H9 (cell line): Measurements from ENCODE around the gene SYT2. TPM values are rescaled to one million over a fixed set of nuclear protein-coding genes. Genes with fewer than 3 reads are reported as not detected.

Experiments
- DNase-seq: peaks from one replicate; pipeline ENCODE4 v3.0.0-alpha.2; 2017
- H2AFZ ChIP-seq: one replicate; pipeline ENCODE4 v1.6.1; 2013; ENCODE audit warnings: mild to moderate bottlenecking, low read length, control low read depth, moderate library complexity
- H2AK5ac ChIP-seq: 2 replicates; pipeline ENCODE4 v1.6.1; 2013; ENCODE audit warnings: low read length, control low read depth, mixed read lengths; ENCODE audit not compliant: insufficient read length
- H2BK120ac ChIP-seq: one replicate; pipeline ENCODE4 v1.6.1; 2013; ENCODE audit warnings: low read depth, mild to moderate bottlenecking, low read length, control low read depth, inconsistent platforms; ENCODE audit not compliant: poor library complexity, severe bottlenecking
- H2BK12ac ChIP-seq: 2 replicates; pipeline ENCODE4 v1.6.1; 2013; ENCODE audit warnings: low read length, control low read depth, mixed read lengths, low read depth; ENCODE audit not compliant: insufficient read length
- H2BK15ac ChIP-seq: 2 replicates; pipeline ENCODE4 v1.6.1; 2013; ENCODE audit warnings: low read depth, low read length, control low read depth
- H2BK20ac ChIP-seq: one replicate; pipeline ENCODE4 v1.6.1; 2013; ENCODE audit warnings: low read depth, mild to moderate bottlenecking, low read length, control low read depth, inconsistent platforms; ENCODE audit not compliant: poor library complexity, severe bottlenecking
- H2BK5ac ChIP-seq: 2 replicates; pipeline ENCODE4 v1.6.1; 2013; ENCODE audit warnings: low read length, control low read depth, mixed read lengths; ENCODE audit not compliant: insufficient read length
- H3K14ac ChIP-seq: 2 replicates; pipeline ENCODE4 v1.6.1; 2013; ENCODE audit warnings: low read length, control low read depth; ENCODE audit not compliant: insufficient read depth
- H3K18ac ChIP-seq: 2 replicates; pipeline ENCODE4 v1.6.1; 2013; ENCODE audit warnings: low read depth, mild to moderate bottlenecking, mixed read lengths, low read length, control low read depth; ENCODE audit not compliant: insufficient read length
- H3K23ac ChIP-seq: 2 replicates; pipeline ENCODE4 v1.6.1; 2013; ENCODE audit warnings: low read length, control low read depth, mixed read lengths, low read depth; ENCODE audit not compliant: insufficient read length
- H3K23me2 ChIP-seq: 2 replicates; pipeline ENCODE4 v1.6.1; 2013; ENCODE audit warnings: low read depth, mild to moderate bottlenecking, mixed read lengths, low read length, control low read depth; ENCODE audit not compliant: insufficient read length, poor library complexity, severe bottlenecking
- H3K27ac ChIP-seq: 2 replicates; pipeline ENCODE4 v1.5.1; 2013; ENCODE audit warnings: low read length, control low read depth, mixed read lengths, low read depth; ENCODE audit not compliant: insufficient read length
- H3K27me3 ChIP-seq: 2 replicates; pipeline ENCODE4 v1.6.1; 2013; ENCODE audit warnings: low read length, control low read depth, inconsistent platforms; ENCODE audit not compliant: insufficient read depth
- H3K4ac ChIP-seq: 2 replicates; pipeline ENCODE4 v1.6.1; 2013; ENCODE audit warnings: low read depth, mild to moderate bottlenecking, control low read depth, inconsistent platforms, low read length, moderate library complexity
- H3K4me1 ChIP-seq: 2 replicates; pipeline ENCODE4 v1.6.1; 2013; ENCODE audit warnings: low read length, control low read depth, inconsistent platforms; ENCODE audit not compliant: insufficient read depth
- H3K4me2 ChIP-seq: 2 replicates; pipeline ENCODE4 v1.6.1; 2013; ENCODE audit warnings: low read length, control low read depth, mixed read lengths; ENCODE audit not compliant: insufficient read length, insufficient read depth
- H3K56ac ChIP-seq: 2 replicates; pipeline ENCODE4 v1.6.1; 2013; ENCODE audit warnings: low read depth, mild to moderate bottlenecking, mixed read lengths, low read length, control low read depth; ENCODE audit not compliant: insufficient read length
- H3K79me1 ChIP-seq: 2 replicates; pipeline ENCODE4 v1.6.1; 2013; ENCODE audit warnings: low read depth, mild to moderate bottlenecking, moderate library complexity, low read length, control low read depth, inconsistent platforms; ENCODE audit not compliant: insufficient read depth, poor library complexity, severe bottlenecking
- H3K79me2 ChIP-seq: 2 replicates; pipeline ENCODE4 v1.6.1; 2013; ENCODE audit warnings: low read length, control low read depth, inconsistent platforms; ENCODE audit not compliant: insufficient read depth
- H3K9ac ChIP-seq: 2 replicates; pipeline ENCODE4 v1.6.1; 2013; ENCODE audit warnings: low read length, control low read depth, mixed read lengths; ENCODE audit not compliant: insufficient read length; ENCODE audit errors: extremely low read depth
- H3K9me3 ChIP-seq: one replicate; pipeline ENCODE4 v1.6.1; 2013; ENCODE audit warnings: low read depth, low read length, inconsistent platforms; ENCODE audit not compliant: control insufficient read depth
- H3T11ph ChIP-seq: one replicate; pipeline ENCODE4 v1.6.1; 2013; ENCODE audit warnings: mild to moderate bottlenecking, low read length, control low read depth, inconsistent platforms
- H4K20me1 ChIP-seq: one replicate; pipeline ENCODE4 v1.6.1; 2013; ENCODE audit not compliant: control insufficient read depth, insufficient read length, insufficient read depth
- H4K5ac ChIP-seq: 2 replicates; pipeline ENCODE4 v1.6.1; 2013; ENCODE audit warnings: low read depth, mild to moderate bottlenecking, mixed read lengths, low read length, control low read depth; ENCODE audit not compliant: insufficient read length
- H4K8ac ChIP-seq: replicated peaks from 2 replicates; pipeline ENCODE4 v1.6.1; 2013; ENCODE audit warnings: low read length, control low read depth, mixed read lengths, low read depth; ENCODE audit not compliant: insufficient read length
- H4K91ac ChIP-seq: 2 replicates; pipeline ENCODE4 v1.6.1; 2013; ENCODE audit warnings: low read depth, mild to moderate bottlenecking, moderate library complexity, mixed read lengths, low read length, control low read depth; ENCODE audit not compliant: insufficient read length
- H3K27ac Mint-ChIP-seq, 3 experiments: 2 replicates in 2 of 3; 3 replicates in 1 of 3; pipeline ENCODE4 v1.8.0; 2020 to 2021; ENCODE audit warnings: mixed read lengths in 3 of 3, mild to moderate bottlenecking in 1 of 3, moderate library complexity in 1 of 3
- H3K27me3 Mint-ChIP-seq: 2 replicates; pipeline ENCODE4 v1.8.0; 2021; ENCODE audit warnings: low read depth, mild to moderate bottlenecking, moderate library complexity, mixed read lengths
- H3K36me3 Mint-ChIP-seq, 3 experiments: 2 replicates in 2 of 3; 3 replicates in 1 of 3; pipeline ENCODE4 v1.8.0; 2020 to 2021; ENCODE audit warnings: low read depth in 3 of 3, mixed read lengths in 3 of 3; ENCODE audit not compliant: insufficient read depth in 1 of 3
- H3K4me1 Mint-ChIP-seq, 2 experiments: 2 replicates each; pipeline ENCODE4 v1.8.0; 2020; ENCODE audit warnings: mixed read lengths in 2 of 2
- H3K4me3 Mint-ChIP-seq, 2 experiments: 2 replicates in 1 of 2; 3 replicates in 1 of 2; pipeline ENCODE4 v1.8.0; 2020 to 2021; ENCODE audit warnings: mild to moderate bottlenecking in 2 of 2, mixed read lengths in 2 of 2, moderate library complexity in 1 of 2
- H3K9me3 Mint-ChIP-seq, 2 experiments: 2 replicates in 1 of 2; 3 replicates in 1 of 2; pipeline ENCODE4 v1.8.0; 2020; ENCODE audit warnings: mild to moderate bottlenecking in 2 of 2, mixed read lengths in 2 of 2, moderate library complexity in 1 of 2
- WGBS: extraction: QIAGEN DNeasy Blood & Tissue Kit; methylation state at CpG from one replicate; pipeline ENCODE4 v1.1.7; 2013; ENCODE audit warnings: missing lambda C conversion rate, low lambda C conversion rate, mixed read lengths; ENCODE audit not compliant: insufficient read length; ENCODE audit errors: extremely low coverage; 5-methylcytosine and 5-hydroxymethylcytosine counted together
- total RNA-seq: library from RNA; stranded (reverse); gene quantifications from 2 replicates; pipeline ENCODE4 v1.2.1, GENCODE V29; 2021
- TF ChIP-seq, protein P1 (sequence below): fragments of 200-600 bp; sonication (generic); conservative IDR thresholded peaks from 3 replicates; pipeline ENCODE4 v1.8.0; 2021; ENCODE audit warnings: antibody characterized with exemption, mild to moderate bottlenecking

Gene SYT2
- total RNA-seq, 1 experiment from 2014 or later, result 3.3 TPM

DNA sequence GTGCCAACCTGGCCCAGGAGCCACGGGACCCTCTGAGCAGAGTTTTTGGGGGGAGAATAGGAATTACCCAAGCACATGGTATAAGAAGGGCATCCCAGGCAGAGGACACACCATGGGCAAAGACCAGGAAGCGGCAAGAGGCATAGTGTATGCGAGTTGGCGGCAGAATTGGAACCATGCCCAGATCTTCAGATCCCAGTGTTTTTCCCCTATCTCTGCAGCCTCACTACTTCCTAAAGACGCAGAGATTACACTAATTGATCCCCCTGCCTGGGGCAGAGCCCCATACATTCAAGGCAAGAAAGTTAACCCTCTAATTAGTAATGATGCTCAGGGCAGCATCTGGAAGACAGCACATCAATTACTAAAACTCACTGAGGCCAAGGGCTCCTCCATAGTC is 48.2 kb downstream of the SYT2 start:
- Histone ChIP-seq H3K18ac (no peak overlapping the region), H3K14ac (no peak overlapping the region), H3T11ph (no peak overlapping the region), H3K9me3 (no peaks in the 10 kb centered on the region), H2BK15ac (no peak overlapping the region), H3K79me1 (no peaks in the 10 kb centered on the region), H2BK12ac (no peak overlapping the region), H2BK120ac (no peak overlapping the region), H2AFZ (no peak overlapping the region), H4K91ac (no peak overlapping the region), H4K5ac (no peak overlapping the region), H4K20me1 (no peaks in the 10 kb centered on the region), H3K27ac (no peak overlapping the region), H3K27me3 (no peaks in the 10 kb centered on the region), H2BK5ac (no peak overlapping the region), H3K23me2 (no peaks in the 10 kb centered on the region), H3K9ac (no peak overlapping the region), H3K23ac (no peak overlapping the region), H3K79me2 (no peaks in the 10 kb centered on the region), H3K4me2 (no peak overlapping the region), H3K56ac (no peak overlapping the region), H2BK20ac (no peak overlapping the region), H3K4me1 (no peaks in the 10 kb centered on the region), H2AK5ac (no peak overlapping the region), H4K8ac (no peak overlapping the region), H3K4ac (no peak overlapping the region)
- Mint-ChIP-seq H3K27me3 (peaks cover 5% of the 10 kb centered on the region), H3K36me3 (no peaks in the 10 kb centered on the region), H3K27ac (no peak overlapping the region), H3K9me3 (no peaks in the 10 kb centered on the region), H3K4me3 (no peak overlapping the region), H3K4me1 (peaks cover 6 to 10% of the 10 kb centered on the region in 2 experiments)
- no peak for DNase-seq
- WGBS, result no CpG with 5 or more reads among the region's 5 CpGs
- TF ChIP-seq, protein P1, sequence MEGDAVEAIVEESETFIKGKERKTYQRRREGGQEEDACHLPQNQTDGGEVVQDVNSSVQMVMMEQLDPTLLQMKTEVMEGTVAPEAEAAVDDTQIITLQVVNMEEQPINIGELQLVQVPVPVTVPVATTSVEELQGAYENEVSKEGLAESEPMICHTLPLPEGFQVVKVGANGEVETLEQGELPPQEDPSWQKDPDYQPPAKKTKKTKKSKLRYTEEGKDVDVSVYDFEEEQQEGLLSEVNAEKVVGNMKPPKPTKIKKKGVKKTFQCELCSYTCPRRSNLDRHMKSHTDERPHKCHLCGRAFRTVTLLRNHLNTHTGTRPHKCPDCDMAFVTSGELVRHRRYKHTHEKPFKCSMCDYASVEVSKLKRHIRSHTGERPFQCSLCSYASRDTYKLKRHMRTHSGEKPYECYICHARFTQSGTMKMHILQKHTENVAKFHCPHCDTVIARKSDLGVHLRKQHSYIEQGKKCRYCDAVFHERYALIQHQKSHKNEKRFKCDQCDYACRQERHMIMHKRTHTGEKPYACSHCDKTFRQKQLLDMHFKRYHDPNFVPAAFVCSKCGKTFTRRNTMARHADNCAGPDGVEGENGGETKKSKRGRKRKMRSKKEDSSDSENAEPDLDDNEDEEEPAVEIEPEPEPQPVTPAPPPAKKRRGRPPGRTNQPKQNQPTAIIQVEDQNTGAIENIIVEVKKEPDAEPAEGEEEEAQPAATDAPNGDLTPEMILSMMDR, result no peak
